ENCODE data around the gene COX8A.

The COX8A gene

GRCh38 chr11:63999349-64000025 lies 25.1 kb downstream of the COX8A start:
- intact Hi-C loops (cut with DNase I) = loop anchor here (2.0 kb wide), 1 partner anchor 153 kb away; no protein-coding TSS in a partner anchor
- peak in 11 of 42 donors; percentile 25 to 64 (median 46) for DNase-seq

- intact Hi-C loops (cut with DNase I) = loop anchor here (2.0 kb wide), 1 partner anchor 153 kb away; no protein-coding TSS in a partner anchor
Observed at GRCh38 chr11:64000026-64000739, 25.8 kb downstream of the COX8A start.

GRCh38 chr11:64000740-64001483 lies 26.5 kb downstream of the COX8A start:
- intact Hi-C loops (cut with DNase I) = loop anchor here (2.0 kb wide), 1 partner anchor 152 kb away; no protein-coding TSS in a partner anchor
- no peak for DNase-seq

More at GRCh38 chr11:64000026-64000739, 25.8 kb downstream of the COX8A start:
- peak in 41 of 42 donors; percentile 40 to 90 (median 79) for DNase-seq

DNA sequence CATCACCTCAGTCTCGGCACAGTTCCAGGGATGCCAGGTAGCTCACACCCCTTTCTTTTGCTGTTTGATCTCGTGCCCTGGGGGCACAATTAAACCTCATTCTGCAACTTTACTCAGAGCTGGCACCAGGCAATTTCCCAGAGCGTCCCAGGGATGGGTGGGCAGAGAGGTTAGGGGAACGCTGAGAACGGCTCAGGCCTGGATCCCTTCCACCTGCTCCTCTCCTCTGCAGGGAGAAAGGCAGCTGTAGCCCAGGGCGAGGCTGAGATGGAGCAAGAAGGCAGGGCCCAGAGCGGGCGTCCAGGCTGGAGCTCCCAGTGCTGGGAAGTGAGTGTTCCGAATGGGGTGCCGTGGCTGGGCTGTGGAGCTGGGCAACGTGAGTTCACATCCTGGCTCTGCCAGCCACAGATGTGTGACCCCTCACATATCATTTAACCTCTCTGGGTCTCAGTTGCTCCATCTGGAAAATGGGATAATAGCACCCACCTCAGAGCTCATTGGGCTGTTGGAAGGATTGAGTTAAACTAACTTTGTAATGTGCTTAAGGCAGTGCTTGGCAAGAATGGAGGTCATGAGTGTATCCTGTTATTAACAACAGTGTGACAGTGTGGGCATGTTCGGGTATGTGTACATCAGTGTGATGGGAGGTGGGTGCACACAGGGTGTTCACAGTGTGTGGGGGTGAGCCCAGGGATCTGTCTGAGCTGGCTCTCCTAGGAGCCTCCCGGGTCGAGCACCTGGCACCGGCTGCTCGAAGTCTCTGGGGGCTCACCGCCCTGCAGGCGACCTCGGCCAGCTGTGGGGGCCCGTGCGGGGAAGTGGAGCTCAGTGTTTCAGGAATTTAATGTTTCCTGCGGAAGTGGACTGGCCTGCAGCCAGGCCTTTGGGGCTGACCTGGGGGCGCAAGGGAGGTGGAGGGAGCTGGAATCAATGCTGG lies 27.3 kb downstream of the COX8A start:
- intact Hi-C loops (cut with DNase I) = loop anchor here (2.0 kb wide), 1 partner anchor 151 kb away; no protein-coding TSS in a partner anchor
- DNase-seq = peak in 14 of 42 donors; percentile 29 to 82 (median 54)

DNA sequence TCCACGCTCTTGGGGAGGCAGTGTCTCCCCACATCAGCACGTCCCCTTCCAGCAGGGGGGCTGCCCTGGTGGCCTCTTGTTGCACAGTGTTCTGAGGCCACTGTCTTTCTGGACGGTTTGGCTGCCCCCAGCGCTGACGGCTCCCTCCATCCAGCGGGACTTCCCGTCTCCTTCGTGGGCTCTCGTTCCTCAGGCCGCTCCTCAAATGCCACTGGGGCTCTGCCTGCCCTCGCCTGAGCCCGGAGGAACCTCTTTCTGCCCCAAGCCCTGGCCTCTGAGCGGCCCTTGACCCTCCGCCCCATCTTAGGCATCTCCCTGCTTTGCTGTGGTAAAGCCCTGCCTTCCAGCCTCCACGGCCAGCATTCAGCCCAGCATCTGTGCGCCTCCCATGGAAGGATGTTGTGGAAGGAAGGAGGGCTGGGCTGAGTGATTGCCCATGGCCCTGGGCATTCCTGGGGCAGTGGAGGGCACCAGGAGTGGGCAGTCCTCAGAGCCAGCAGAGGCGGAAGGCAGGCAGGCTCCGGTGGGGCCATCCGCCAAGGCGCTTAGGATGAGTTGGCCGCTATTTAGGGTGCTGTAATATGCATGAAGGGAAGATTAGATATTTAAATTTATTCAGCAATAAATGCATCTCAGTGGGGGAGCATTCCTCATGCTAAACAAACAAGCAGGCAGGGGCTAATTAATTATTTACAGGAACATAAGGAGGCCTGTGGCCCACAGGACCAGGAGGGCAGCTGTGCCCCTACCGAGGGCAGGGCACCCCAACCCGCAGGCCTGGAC lies 29.6 kb downstream of the COX8A start:
- DNase-seq = no peak
- intact Hi-C loops (cut with DNase I) = no loop called here

- intact Hi-C loops (cut with DNase I) = no loop called here
- no peak for DNase-seq
Observed at GRCh38 chr11:64004590-64004984, 30.2 kb downstream of the COX8A start.

DNA sequence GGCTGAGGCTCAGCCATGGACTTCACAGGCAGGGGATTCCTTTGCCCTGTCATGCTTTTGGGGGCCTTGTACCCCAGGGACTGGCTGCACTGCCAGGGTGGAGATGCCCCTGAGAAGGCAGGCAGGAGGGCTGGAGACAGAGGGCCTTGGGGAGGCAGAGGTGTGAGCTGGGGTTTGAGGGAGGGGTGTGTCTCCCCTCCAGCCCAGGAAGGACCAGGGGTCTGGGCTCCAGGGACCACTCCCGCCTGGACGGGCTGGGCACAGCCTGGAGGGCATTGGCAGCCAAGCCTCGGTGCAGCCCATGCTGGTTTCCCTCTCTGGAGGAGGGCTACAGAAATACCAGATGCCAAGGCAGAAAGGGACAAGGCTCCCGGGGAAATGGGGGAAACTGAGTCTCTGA lies 31.3 kb downstream of the COX8A start:
- intact Hi-C loops (cut with DNase I) = no loop called here
- DNase-seq = no peak

DNA sequence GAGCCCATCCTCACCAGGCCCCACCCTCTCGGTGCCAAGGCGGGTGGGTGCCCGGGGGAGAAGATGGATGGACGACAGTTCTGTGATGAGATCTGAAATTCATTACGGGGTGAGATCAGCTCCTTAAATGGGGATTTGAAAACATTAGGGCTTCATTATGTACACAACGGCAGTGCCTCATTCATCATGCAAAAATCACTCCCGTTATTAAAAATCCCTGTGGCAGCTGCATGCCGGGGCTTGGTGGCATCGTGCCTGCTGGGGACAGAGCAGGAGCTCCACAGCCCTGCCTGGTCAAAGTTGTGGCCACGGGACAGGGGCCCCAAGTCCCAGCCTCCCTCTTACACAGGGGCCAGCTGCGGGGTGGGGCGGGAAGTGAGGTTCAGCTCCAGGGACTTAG lies 32.0 kb downstream of the COX8A start:
- no peak for DNase-seq

GRCh38 chr11:64007160-64007628 lies 32.8 kb downstream of the COX8A start:
- no peak for DNase-seq
- intact Hi-C loops (cut with DNase I) = no loop called here

More for the DNA sequence above, 32.0 kb downstream of the COX8A start:
- intact Hi-C loops (cut with DNase I) = no loop called here

DNA sequence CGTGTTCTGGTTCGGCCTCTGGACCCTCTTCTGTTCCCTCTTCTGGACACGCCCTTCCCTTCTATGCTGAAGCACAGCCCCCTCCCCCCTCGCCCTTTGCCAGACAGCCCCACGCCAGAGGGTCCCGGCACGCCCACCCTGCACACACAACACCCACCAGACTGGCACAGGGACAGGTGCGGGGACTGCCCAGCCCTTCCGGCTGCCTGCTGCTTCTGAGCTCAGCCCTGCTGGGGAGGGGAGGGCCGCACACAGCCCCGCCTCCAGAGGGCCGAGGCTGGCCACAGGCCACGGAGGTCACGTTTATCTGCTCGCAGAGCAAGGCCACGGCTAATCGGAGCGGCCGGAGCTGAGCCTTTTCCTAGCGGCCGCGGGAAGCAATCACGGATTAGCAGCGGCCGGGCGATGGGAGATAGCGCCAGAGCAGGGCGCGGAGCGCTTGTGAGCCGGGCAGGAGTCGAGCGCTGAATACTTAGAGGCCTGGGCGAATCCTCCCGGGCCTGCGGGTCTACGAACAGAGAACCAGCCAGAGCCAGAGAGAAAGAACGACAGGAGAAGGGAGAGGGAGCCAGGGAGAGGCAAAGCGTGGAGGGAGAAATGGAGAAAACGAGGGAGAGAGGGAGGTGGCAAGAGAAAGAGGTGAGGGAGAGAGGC lies 33.3 kb downstream of the COX8A start:
- intact Hi-C loops (cut with DNase I) = no loop called here
- peak in 41 of 42 donors; percentile 34 to 87 (median 59) for DNase-seq

- DNase-seq = no peak
- intact Hi-C loops (cut with DNase I) = no loop called here
Observed at GRCh38 chr11:64008283-64008913, 34.0 kb downstream of the COX8A start.

DNA sequence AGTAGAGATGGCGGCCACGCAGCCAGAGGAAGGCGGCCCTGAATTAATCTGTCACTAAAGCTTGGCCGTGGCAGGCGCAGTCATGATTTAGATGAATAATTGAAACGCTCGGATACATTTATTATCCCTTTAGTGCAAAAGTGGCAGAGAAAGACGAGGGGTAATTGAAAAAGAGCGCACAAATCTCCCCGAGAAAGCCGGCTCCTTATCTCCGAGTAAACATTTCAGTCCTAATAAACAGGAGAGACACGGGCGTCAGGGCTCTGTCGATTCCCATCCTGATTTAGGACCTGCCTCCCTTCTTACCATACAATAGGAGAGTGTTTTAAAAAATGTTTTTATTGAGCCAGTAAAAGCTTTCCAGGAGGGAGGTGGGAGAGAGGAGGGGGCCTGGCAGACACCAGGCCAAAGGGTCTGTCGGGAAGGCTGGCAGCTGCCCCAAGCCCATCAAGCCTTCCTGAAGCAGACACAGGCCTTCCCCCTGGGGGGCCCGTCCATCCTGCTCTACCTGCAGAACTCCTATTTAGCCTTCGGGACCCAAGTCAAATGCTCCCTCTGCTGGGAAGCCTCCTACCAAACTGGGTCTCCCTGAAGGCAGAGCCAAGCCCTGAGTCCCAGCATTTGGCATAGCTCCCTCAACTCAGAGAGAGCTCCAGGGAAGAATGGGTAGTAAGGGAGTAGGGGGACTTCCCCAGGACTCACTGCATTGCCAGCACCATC lies 34.7 kb downstream of the COX8A start:
- intact Hi-C loops (cut with DNase I) = no loop called here
- no peak for DNase-seq

- no peak for DNase-seq
- intact Hi-C loops (cut with DNase I) = no loop called here
Observed at GRCh38 chr11:64009710-64010109, 35.3 kb downstream of the COX8A start.

GRCh38 chr11:64010783-64011182 lies 36.4 kb downstream of the COX8A start:
- intact Hi-C loops (cut with DNase I) = no loop called here

GRCh38 chr11:64011371-64011770 lies 37.0 kb downstream of the COX8A start:
- no peak for DNase-seq

More at GRCh38 chr11:64010783-64011182, 36.4 kb downstream of the COX8A start:
- DNase-seq = no peak

More at GRCh38 chr11:64011371-64011770, 37.0 kb downstream of the COX8A start:
- intact Hi-C loops (cut with DNase I) = no loop called here
